PFSK-1 (cell line): ENCODE data around the gene USP13.

Experiments
- POLR2AphosphoS5 ChIP-seq: IDR thresholded peaks from 2 replicates; pipeline ENCODE4 v1.6.1; 2012; ENCODE audit warnings: low read depth, mild to moderate bottlenecking, control low read depth, low read length, moderate library complexity
- REST ChIP-seq, 2 experiments: IDR thresholded peaks; 2 replicates each; pipeline versions ENCODE4 v1.6.1 to v1.8.0; 2011 to 2012; ENCODE audit warnings: low read depth in 2 of 2, low read length in 2 of 2, control low read depth in 1 of 2, inconsistent platforms in 1 of 2, mild to moderate bottlenecking in 1 of 2, moderate library complexity in 1 of 2; ENCODE audit not compliant: insufficient read depth in 1 of 2
- SIN3A ChIP-seq: IDR thresholded peaks from 2 replicates; pipeline ENCODE4 v1.6.1; 2012; ENCODE audit warnings: mild to moderate bottlenecking, low read length, moderate library complexity, borderline replicate concordance; ENCODE audit not compliant: insufficient read depth
- TAF1 ChIP-seq: IDR thresholded peaks from 2 replicates; pipeline ENCODE4 v1.6.1; 2012; ENCODE audit warnings: low read length, control low read depth, borderline replicate concordance; ENCODE audit not compliant: insufficient read depth

- no peak for TF ChIP-seq POLR2AphosphoS5
- no peak for TF ChIP-seq REST (IDR thresholded peaks at IDR 0.05; ENCODE audit: insufficient read depth in 1 of 2, low read depth in 2 of 2, low read length in 2 of 2)
- no peak for TF ChIP-seq TAF1
- no peak for TF ChIP-seq SIN3A
Measured at GRCh38 chr3:179775416-179776122, 122.7 kb downstream of the USP13 start.
